GM12874 (cell line): ENCODE results near the gene HINT2.

Experiments used
- CTCF ChIP-seq: IDR thresholded peaks from 2 replicates; pipeline ENCODE4 v1.5.1; 2011; ENCODE audit warnings: low read depth, mild to moderate bottlenecking, control low read depth, low read length, moderate library complexity; ENCODE audit not compliant: insufficient read depth

The HINT2 gene

DNA sequence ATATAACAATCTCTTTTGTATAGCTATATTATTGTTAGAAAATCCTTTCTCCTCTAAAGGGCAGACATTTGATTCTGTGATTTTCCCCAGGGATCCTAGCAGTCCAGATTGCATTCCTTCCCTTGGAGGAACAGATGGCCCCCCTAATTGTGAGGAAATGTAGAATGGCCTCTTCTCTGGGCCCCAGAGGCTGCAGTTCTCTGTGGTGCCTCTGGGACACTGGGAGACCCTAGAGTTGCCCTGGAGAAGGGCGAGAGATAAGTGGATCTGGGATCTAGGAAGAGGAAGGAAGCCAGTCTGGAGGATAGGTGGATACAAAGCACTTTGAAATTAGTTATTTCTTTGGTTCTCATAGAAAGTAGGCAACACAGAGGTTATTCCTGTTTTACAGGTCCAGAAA lies 1.9 kb upstream of the HINT2 start:
- no peak for TF ChIP-seq CTCF

DNA sequence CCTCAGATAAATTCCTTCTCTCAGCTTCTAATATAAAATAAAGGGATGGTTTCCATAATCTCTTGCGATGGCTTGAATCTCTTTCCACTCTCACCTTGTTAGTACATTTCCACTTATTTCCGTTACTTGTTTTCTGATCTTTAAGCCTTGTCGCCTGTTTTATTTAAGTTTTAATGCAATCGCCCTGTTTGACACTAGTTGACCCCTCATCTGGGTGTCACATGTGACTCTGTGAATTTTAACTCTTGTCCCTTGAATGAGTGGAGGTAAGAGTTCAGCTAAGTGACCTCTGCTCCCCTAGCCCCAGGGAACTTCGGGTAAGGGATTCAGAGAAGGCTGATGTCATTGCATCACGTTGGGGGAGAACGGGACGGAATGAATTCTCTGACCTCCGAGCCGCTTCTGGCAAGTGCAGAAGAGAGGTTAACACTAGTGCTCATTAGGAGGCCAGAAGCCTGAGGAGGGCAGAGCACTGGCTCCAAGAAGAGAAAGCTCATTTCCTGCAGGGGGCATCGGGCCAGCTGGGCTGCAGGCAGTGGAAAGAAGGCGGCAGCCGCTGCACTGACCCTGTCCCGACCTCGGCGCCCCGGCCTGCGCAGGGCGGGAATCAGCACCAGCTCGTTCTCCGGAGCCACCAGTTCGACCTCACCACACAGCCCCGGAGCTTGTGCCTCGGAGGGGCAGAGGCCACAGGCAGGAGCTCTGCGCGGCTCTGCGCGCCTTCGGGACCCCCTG lies 569 bp downstream of the HINT2 start:
- peak; percentile 40 for TF ChIP-seq CTCF

- TF ChIP-seq CTCF, result 0 out of 2 replicates have a peak, but pooled peaks have one; percentile 13
Observed at GRCh38 chr9:35813434-35814105, 1.3 kb downstream of the HINT2 start.

DNA sequence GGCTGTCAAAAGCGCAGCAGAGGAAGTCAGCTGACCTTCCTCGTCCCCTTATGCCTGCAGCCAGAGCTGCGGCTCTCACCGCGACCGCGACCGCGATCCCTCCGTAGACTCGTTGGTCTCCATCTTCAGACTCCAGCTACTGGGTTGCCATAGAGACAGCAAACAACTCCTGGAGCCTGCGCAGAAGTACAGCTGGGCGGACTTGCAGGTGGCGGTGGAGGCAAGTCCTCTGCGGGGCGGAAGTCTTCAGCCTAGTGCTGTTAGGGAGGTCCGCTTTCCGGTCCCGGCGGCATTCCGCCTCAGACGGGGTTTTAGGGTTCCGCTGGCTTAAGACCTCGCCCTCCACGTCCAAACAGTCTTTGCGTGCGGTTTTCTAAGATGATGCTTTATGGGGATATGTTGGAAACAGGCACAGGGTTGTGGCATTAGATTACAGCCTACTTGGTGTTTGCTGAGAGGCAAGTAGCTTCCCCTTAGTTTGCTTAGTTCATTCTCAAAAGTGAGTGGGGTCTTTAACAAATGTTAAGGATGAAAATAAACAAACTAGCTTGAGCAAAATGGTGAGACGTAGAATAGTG lies 2.7 kb downstream of the HINT2 start, which contains the start of gene SPAG8:
Gene SPAG8 (minus strand): TSS at position 238 of the 578 bp plus-strand sequence. CDS start 115 bp downstream, at position 123.
- no peak for TF ChIP-seq CTCF

GRCh38 chr9:35811381-35812024 lies 3.3 kb downstream of the HINT2 start:
- TF ChIP-seq CTCF, result no peak

DNA sequence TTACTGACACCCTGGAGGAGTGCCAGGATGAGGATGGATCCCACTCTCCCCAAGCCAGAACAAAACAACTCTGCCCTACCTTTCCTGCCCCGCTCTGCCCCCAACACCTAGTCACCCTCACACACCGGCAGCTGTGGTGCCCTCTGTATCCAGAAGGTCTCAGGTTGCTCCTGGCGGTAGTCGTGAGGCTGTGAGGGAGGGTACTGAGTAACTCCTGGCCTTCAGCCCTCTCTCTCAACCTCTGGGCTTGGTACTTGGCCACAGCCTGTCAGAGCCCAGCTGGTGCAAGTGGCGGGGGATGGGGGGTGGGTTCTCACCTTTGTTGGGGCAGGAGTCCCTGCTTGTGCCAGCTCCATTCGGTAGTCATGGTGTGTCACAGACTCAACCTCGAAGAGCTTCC lies 4.7 kb downstream of the HINT2 start:
- no peak for TF ChIP-seq CTCF

DNA sequence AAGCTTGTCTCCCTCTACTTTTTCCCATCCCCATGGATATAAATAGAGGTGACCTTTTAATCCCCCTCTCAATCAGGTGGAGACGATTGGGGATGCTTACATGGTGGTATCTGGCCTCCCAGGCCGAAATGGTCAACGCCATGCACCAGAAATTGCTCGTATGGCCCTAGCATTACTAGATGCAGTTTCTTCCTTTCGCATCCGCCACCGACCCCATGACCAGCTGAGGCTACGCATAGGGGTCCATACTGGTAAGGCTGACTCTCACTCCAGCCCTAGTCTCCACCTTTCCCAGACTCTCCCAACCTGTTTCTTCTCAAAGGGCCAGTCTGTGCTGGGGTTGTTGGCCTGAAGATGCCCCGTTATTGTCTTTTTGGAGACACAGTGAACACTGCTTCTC lies 6.4 kb downstream of the HINT2 start:
- no peak for TF ChIP-seq CTCF
